ENCODE results near the gene TMEM200B.
"Not testable (repeated sequence)": the region's sequence is repeated elsewhere in the genome, so short reads cannot be mapped to it uniquely, and the experiment has no call there.

DNA sequence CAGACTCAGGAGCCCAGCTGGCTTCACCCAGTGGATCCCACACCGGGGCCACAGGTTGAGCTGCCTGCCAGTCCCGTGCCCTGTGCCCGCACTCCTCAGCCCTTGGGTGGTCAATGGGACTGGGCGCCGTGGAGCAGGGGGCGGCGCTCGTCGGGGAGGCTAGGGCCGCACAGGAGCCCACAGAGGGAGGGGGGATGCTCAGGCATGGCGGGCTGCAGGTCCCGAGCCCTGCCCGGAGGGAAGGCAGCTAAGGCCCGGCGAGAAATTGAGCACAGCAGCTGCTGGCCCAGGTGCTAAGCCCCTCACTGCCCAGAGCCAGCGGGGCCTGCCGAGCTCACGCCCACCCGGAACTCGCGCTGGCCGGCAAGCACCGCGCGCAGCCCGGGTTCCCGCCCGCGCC is 7.4 kb upstream of the TMEM200B start:
- not testable (repeated sequence) for TF ChIP-seq CTCF, POLR2AphosphoS5, EP300, POLR2A (IDR thresholded peaks at IDR 0.05)
